SK-N-SH (cell line): ENCODE results near the gene CFAP20. TPM values are rescaled to one million over a fixed set of nuclear protein-coding genes. Genes with fewer than 3 reads are reported as not detected.

Experiments
- CTCF ChIA-PET: fragments of 300-600, 350-600 bp; formaldehyde crosslinking; extraction: SDS; loops from one replicate; lab custom pipeline; 2021; lab: Yijun Ruan, JAX
- POLR2A ChIA-PET: fragments of 350-600 bp; sonication (Branson Sonifier 250); formaldehyde crosslinking; extraction: SDS; loops from one replicate; lab custom pipeline; 2020; ENCODE audit warnings: antibody characterized with exemption, inconsistent platforms; lab: Yijun Ruan, JAX
- DNase-seq: peaks from one replicate; pipeline ENCODE4 v3.0.0; 2012
- H2AFZ ChIP-seq: fragments of 200-600 bp; sonication (generic); 2 replicates; pipeline ENCODE4 v1.8.1; 2016; ENCODE audit warnings: antibody characterized with exemption, mild to moderate bottlenecking, low read depth
- H3F3A ChIP-seq: fragments of 200-600 bp; sonication (generic); replicated peaks from 2 replicates; pipeline ENCODE3; 2016; ENCODE audit warnings: antibody characterized with exemption, mild to moderate bottlenecking; ENCODE audit not compliant: insufficient read depth
- H3K27ac ChIP-seq, 2 experiments: fragments of 200-500 bp in 1 of 2; fragments of 200-600 bp in 1 of 2; sonication (Bioruptor generic) in 1 of 2; sonication (generic), shearing (Covaris generic) in 1 of 2; 2 replicates each; pipeline versions ENCODE4 v1.5.1 to v1.6.1; 2014 to 2016; ENCODE audit warnings: low read depth in 2 of 2, inconsistent platforms in 1 of 2, low read length in 1 of 2, mild to moderate bottlenecking in 1 of 2, mixed read lengths in 1 of 2
- H3K27me3 ChIP-seq: fragments of 200-600 bp; sonication (generic), shearing (Covaris generic); 2 replicates; pipeline ENCODE4 v1.6.1; 2016; ENCODE audit warnings: mixed run types; ENCODE audit not compliant: insufficient read depth
- H3K36me3 ChIP-seq, 2 experiments: fragments of 200-500 bp in 1 of 2; fragments of 200-600 bp in 1 of 2; sonication (Bioruptor generic) in 1 of 2; sonication (generic) in 1 of 2; replicated peaks in 1 of 2; 2 replicates each; pipeline versions ENCODE3 to v1.5.1; 2014 to 2016; ENCODE audit warnings: low read length in 1 of 2, mild to moderate bottlenecking in 1 of 2; ENCODE audit not compliant: insufficient read depth in 2 of 2, control insufficient read depth in 1 of 2
- H3K4me1 ChIP-seq, 2 experiments: fragments of 200-500 bp in 1 of 2; fragments of 200-600 bp in 1 of 2; sonication (Bioruptor generic) in 1 of 2; sonication (generic), shearing (Covaris generic) in 1 of 2; 2 replicates each; pipeline versions ENCODE4 v1.5.1 to v1.6.1; 2014 to 2016; ENCODE audit warnings: low read depth in 1 of 2, low read length in 1 of 2, mixed run types in 1 of 2; ENCODE audit not compliant: insufficient read depth in 2 of 2, control insufficient read depth in 1 of 2
- H3K4me2 ChIP-seq: fragments of 200-600 bp; sonication (generic), shearing (Covaris generic); 2 replicates; pipeline ENCODE4 v1.6.1; 2017; ENCODE audit warnings: mixed run types
- H3K4me3 ChIP-seq, 2 experiments: fragments of 200-500 bp in 1 of 2; fragments of 200-600 bp in 1 of 2; sonication (Bioruptor generic) in 1 of 2; sonication (generic), shearing (Covaris generic) in 1 of 2; 2 replicates each; pipeline versions ENCODE4 v1.5.1 to v1.8.1; 2014 to 2016; ENCODE audit warnings: low read depth in 2 of 2, inconsistent platforms in 1 of 2, low read length in 1 of 2, mild to moderate bottlenecking in 1 of 2, mixed read lengths in 1 of 2, moderate library complexity in 1 of 2
- H3K79me2 ChIP-seq: fragments of 200-600 bp; sonication (generic); 2 replicates; pipeline ENCODE4 v1.8.1; 2017; ENCODE audit warnings: mild to moderate bottlenecking; ENCODE audit not compliant: insufficient read depth
- H3K9ac ChIP-seq: fragments of 200-600 bp; sonication (generic); 2 replicates; pipeline ENCODE4 v1.6.1; 2017; ENCODE audit warnings: mixed run types
- H3K9me2 ChIP-seq: fragments of 200-600 bp; sonication (generic); 2 replicates; pipeline ENCODE4 v1.6.1; 2017; ENCODE audit warnings: mixed run types
- H3K9me3 ChIP-seq: fragments of 200-600 bp; sonication (generic); 2 replicates; pipeline ENCODE4 v1.6.1; 2017; ENCODE audit warnings: mixed run types, mild to moderate bottlenecking, moderate library complexity
- H4K20me1 ChIP-seq: fragments of 200-600 bp; sonication (generic); 2 replicates; pipeline ENCODE4 v1.6.1; 2017; ENCODE audit warnings: mild to moderate bottlenecking, mixed run types; ENCODE audit not compliant: insufficient read depth
- CHD2 ChIP-seq: fragments of 150-350 bp; IDR thresholded peaks from 2 replicates; pipeline ENCODE4 v1.6.1; 2018; ENCODE audit warnings: low read length; ENCODE audit not compliant: partially characterized antibody
- EP300 ChIP-seq, 2 experiments: IDR thresholded peaks; 2 replicates each; pipeline versions ENCODE4 v1.4.0 to v1.6.1; 2012; ENCODE audit warnings: borderline replicate concordance in 1 of 2, low read depth in 1 of 2, low read length in 1 of 2
- EZH2phosphoT487 ChIP-seq: fragments of 200-600 bp; sonication (generic); IDR thresholded peaks from 2 replicates; pipeline ENCODE4 v1.6.1; 2017; ENCODE audit warnings: low read depth, mixed run types, mild to moderate bottlenecking, antibody characterized with exemption, moderate library complexity, borderline replicate concordance
- FOXJ3 ChIP-seq: sonication (generic); formaldehyde crosslinking; IDR thresholded peaks from 2 replicates; pipeline ENCODE4 v1.5.1; 2020; ENCODE audit warnings: mild to moderate bottlenecking, missing genetic modification reagents
- GATA2 ChIP-seq: sonication (generic); formaldehyde crosslinking; IDR thresholded peaks from 2 replicates; pipeline ENCODE4 v1.5.0; 2020; ENCODE audit warnings: mild to moderate bottlenecking, missing genetic modification reagents
- JUND ChIP-seq: IDR thresholded peaks from 2 replicates; pipeline ENCODE4 v1.4.0; 2012
- MAX ChIP-seq: IDR thresholded peaks from 2 replicates; pipeline ENCODE4 v1.4.0; 2012; ENCODE audit warnings: low read depth
- MXI1 ChIP-seq: IDR thresholded peaks from 2 replicates; pipeline ENCODE4 v1.6.1; 2012; ENCODE audit warnings: mild to moderate bottlenecking, low read depth, low read length, improper control_type of control experiment
- NFIC ChIP-seq: IDR thresholded peaks from 2 replicates; pipeline ENCODE4 v1.4.0; 2012; ENCODE audit warnings: borderline replicate concordance
- POLR2AphosphoS5 ChIP-seq: IDR thresholded peaks from 2 replicates; pipeline ENCODE4 v1.6.1; 2012; ENCODE audit warnings: low read depth, low read length
- RFX5 ChIP-seq: IDR thresholded peaks from 2 replicates; pipeline ENCODE4 v1.6.1; 2012; ENCODE audit warnings: mild to moderate bottlenecking, improper control_type of control experiment, low read length
- SIN3A ChIP-seq: IDR thresholded peaks from 2 replicates; pipeline ENCODE4 v1.6.1; 2012; ENCODE audit warnings: low read depth, mild to moderate bottlenecking, low read length, moderate library complexity, borderline replicate concordance
- TCF12 ChIP-seq: IDR thresholded peaks from 2 replicates; pipeline ENCODE4 v1.4.0; 2012
- USF2 ChIP-seq: fragments of 150-350 bp; IDR thresholded peaks from 2 replicates; pipeline ENCODE4 v1.6.1; 2017; ENCODE audit warnings: antibody characterized with exemption, low read length, low read depth, borderline replicate concordance
- YY1 ChIP-seq: IDR thresholded peaks from 2 replicates; pipeline ENCODE4 v1.4.0; 2012; ENCODE audit warnings: low read depth, mild to moderate bottlenecking
- WGBS: methylation state at CpG from one replicate; pipeline ENCODE4 v1.1.6; 2017; ENCODE audit warnings: low lambda C conversion rate; 5-methylcytosine and 5-hydroxymethylcytosine counted together
- polyA plus RNA-seq, 3 experiments: library from polyadenylated mRNA; depleted of rRNA; stranded (reverse); fragments of >200 nt; gene quantifications; 2 replicates each; pipeline ENCODE4 v1.2.3, GENCODE V29; 2012
- TF ChIP-seq, protein P1 (sequence below): fragments of 200-600 bp; sonication (generic); IDR thresholded peaks from 2 replicates; pipeline ENCODE4 v1.6.1; 2017; ENCODE audit warnings: antibody characterized with exemption, mild to moderate bottlenecking, moderate library complexity
- TF ChIP-seq, protein P2 (sequence below): IDR thresholded peaks from 2 replicates; pipeline ENCODE4 v1.4.0; 2012; ENCODE audit warnings: low read depth, borderline replicate concordance

Gene CFAP20
- polyA plus RNA-seq, 1 of the 3 experiments (the other 2 are of a cell fraction), result 61.6 TPM

- TF ChIP-seq EP300 (IDR thresholded peaks at IDR 0.05; ENCODE audit: borderline replicate concordance in 1 of 2, low read depth in 1 of 2, low read length in 1 of 2) (peak in 1 of 2 experiments; percentile 85; a peak in 2 of 4 replicates), FOXJ3 (CRISPR knock-in tag) (peak; percentile 78)
Measured at GRCh38 chr16:58114827-58115825, 14.1 kb downstream of the CFAP20 start (continued).

DNA sequence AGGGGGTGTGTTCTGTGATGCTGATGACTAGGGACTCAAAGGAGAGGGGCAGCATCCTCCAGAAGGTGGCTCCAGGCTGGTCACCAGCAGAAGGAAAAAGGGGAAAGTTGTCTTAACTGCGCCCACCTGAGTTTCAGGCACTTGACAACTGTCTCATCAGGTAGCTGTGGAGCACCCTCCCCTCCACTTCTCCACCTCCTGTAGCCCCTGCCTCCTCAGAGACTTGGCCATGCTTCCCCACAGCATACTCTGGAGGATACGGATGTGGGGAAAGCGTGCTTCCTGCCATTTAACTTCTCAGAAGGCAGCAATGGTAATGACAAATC lies 17.9 kb downstream of the CFAP20 start:
- Histone ChIP-seq H3K9ac (no peak overlapping the region), H3K4me3 (no peak overlapping the region), H3K27ac (peak overlapping the region in 1 of 2 experiments; percentile 51; a peak in 2 of 4 replicates), H3F3A (no peaks in the 10 kb centered on the region), H4K20me1 (no peaks in the 10 kb centered on the region), H3K36me3 (peaks cover 27 to 33% of the 10 kb centered on the region in 2 experiments), H2AFZ (no peak overlapping the region), H3K9me3 (no peaks in the 10 kb centered on the region), H3K4me2 (peak overlapping the region; percentile 47; the same call in 1 of the 2 replicates), H3K9me2 (no peaks in the 10 kb centered on the region), H3K27me3 (no peaks in the 10 kb centered on the region), H3K4me1 (peaks cover 9 to 42% of the 10 kb centered on the region in 2 experiments; a peak in 3 of 4 replicates), H3K79me2 (no peaks in the 10 kb centered on the region)
- TF ChIP-seq RFX5 (no peak), MAX (no peak), FOXJ3 (CRISPR knock-in tag) (no peak), SIN3A (no peak), JUND (no peak), USF2 (no peak), GATA2 (CRISPR knock-in tag) (no peak), EZH2phosphoT487 (no peak), CHD2 (no peak), MXI1 (no peak), POLR2AphosphoS5 (no peak), TCF12 (no peak), NFIC (no peak), YY1 (no peak)
- TF ChIP-seq, protein P1, sequence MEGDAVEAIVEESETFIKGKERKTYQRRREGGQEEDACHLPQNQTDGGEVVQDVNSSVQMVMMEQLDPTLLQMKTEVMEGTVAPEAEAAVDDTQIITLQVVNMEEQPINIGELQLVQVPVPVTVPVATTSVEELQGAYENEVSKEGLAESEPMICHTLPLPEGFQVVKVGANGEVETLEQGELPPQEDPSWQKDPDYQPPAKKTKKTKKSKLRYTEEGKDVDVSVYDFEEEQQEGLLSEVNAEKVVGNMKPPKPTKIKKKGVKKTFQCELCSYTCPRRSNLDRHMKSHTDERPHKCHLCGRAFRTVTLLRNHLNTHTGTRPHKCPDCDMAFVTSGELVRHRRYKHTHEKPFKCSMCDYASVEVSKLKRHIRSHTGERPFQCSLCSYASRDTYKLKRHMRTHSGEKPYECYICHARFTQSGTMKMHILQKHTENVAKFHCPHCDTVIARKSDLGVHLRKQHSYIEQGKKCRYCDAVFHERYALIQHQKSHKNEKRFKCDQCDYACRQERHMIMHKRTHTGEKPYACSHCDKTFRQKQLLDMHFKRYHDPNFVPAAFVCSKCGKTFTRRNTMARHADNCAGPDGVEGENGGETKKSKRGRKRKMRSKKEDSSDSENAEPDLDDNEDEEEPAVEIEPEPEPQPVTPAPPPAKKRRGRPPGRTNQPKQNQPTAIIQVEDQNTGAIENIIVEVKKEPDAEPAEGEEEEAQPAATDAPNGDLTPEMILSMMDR, result no peak
- TF ChIP-seq, protein P2, sequence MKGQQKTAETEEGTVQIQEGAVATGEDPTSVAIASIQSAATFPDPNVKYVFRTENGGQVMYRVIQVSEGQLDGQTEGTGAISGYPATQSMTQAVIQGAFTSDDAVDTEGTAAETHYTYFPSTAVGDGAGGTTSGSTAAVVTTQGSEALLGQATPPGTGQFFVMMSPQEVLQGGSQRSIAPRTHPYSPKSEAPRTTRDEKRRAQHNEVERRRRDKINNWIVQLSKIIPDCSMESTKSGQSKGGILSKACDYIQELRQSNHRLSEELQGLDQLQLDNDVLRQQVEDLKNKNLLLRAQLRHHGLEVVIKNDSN, result no peak
- ChIA-PET CTCF (interaction anchor here (1.4 kb wide), 1 partner anchor 79 kb away, joined by 5 read pairs; no protein-coding TSS in a partner anchor), POLR2A (interaction anchor here (1.0 kb wide), 1 partner anchor 18 kb away, joined by 3 read pairs; the partner anchor contains the start of gene CFAP20)
- WGBS, result 91% methylated on average over 3 of the region's 3 CpGs
- no peak for DNase-seq
